ENCODE data around the gene RAPGEF4. TPM values are rescaled to one million over a fixed set of nuclear protein-coding genes. Genes with fewer than 3 reads are reported as not detected.

Gene RAPGEF4
- total and polyA plus RNA-seq, 8 donors = 3.6 to 23.7 (median 9.8) TPM; not detected in 1

GRCh38 chr2:173053043-173053699 is 317.5 kb downstream of the RAPGEF4 start:
- no peaks in the 10 kb centered on the region for H3K9me3 ChIP-seq
- no peaks in the 10 kb centered on the region for H3K27me3 ChIP-seq
- H3K36me3 ChIP-seq = no peaks in the 10 kb centered on the region
- intact Hi-C loops (cut with DNase I; ENCODE audit: low total_unique reads) = no loop called here
- DNase-seq = no peak
- peaks cover 3 to 21% (median 10%) of the 10 kb centered on the region in 4 donors for H3K4me1 ChIP-seq
- no peak overlapping the region for H3K27ac ChIP-seq
- 80 to 92% (median 90%) methylated on average over 3 of the region's 3 CpGs for WGBS, 5 donors
- H3K4me3 ChIP-seq = no peak overlapping the region
- TF ChIP-seq EP300 (IDR thresholded peaks at IDR 0.05) (no peak), POLR2AphosphoS5 (IDR thresholded peaks at IDR 0.05) (no peak), POLR2A (IDR thresholded peaks at IDR 0.05) (no peak), CTCF (IDR thresholded peaks at IDR 0.05) (no peak)

GRCh38 chr2:173054466-173054865 is 318.8 kb downstream of the RAPGEF4 start:
- 82 to 97% (median 92%) methylated on average over 3 of the region's 3 CpGs for WGBS, 5 donors
- no peak overlapping the region for H3K4me3 ChIP-seq
- TF ChIP-seq CTCF (IDR thresholded peaks at IDR 0.05) = no peak
- no peak for TF ChIP-seq EP300 (IDR thresholded peaks at IDR 0.05)
- no peak for TF ChIP-seq POLR2AphosphoS5 (IDR thresholded peaks at IDR 0.05)
- TF ChIP-seq POLR2A (IDR thresholded peaks at IDR 0.05) = no peak

GRCh38 chr2:173056705-173057364 is 321.2 kb downstream of the RAPGEF4 start:
- H3K27ac ChIP-seq = no peak overlapping the region
- no peak for DNase-seq
- H3K27me3 ChIP-seq = no peaks in the 10 kb centered on the region
- no peaks in the 10 kb centered on the region for H3K4me1 ChIP-seq
- TF ChIP-seq POLR2AphosphoS5 (IDR thresholded peaks at IDR 0.05) = no peak
- no peak for TF ChIP-seq EP300 (IDR thresholded peaks at IDR 0.05)
- no peak for TF ChIP-seq CTCF (IDR thresholded peaks at IDR 0.05)
- no peak for TF ChIP-seq POLR2A (IDR thresholded peaks at IDR 0.05)
- intact Hi-C loops (cut with DNase I; ENCODE audit: low total_unique reads) = no loop called here
- no peak overlapping the region for H3K4me3 ChIP-seq
- H3K9me3 ChIP-seq = no peaks in the 10 kb centered on the region
- no peaks in the 10 kb centered on the region for H3K36me3 ChIP-seq
- 66 to 81% (median 78%) methylated on average over 4 of the region's 4 CpGs for WGBS, 5 donors

More at GRCh38 chr2:173054466-173054865, 318.8 kb downstream of the RAPGEF4 start:
- Histone ChIP-seq H3K27ac (no peak overlapping the region), H3K4me1 (peaks cover 0 to 10% (median 3%) of the 10 kb centered on the region in 4 donors), H3K9me3 (no peaks in the 10 kb centered on the region), H3K27me3 (no peaks in the 10 kb centered on the region), H3K36me3 (no peaks in the 10 kb centered on the region)
- intact Hi-C loops (cut with DNase I; ENCODE audit: low total_unique reads) = no loop called here
- no peak for DNase-seq

GRCh38 chr2:173058097-173058496 is 322.5 kb downstream of the RAPGEF4 start:
- no peak overlapping the region for H3K4me3 ChIP-seq
- intact Hi-C loops (cut with DNase I; ENCODE audit: low total_unique reads) = no loop called here
- TF ChIP-seq CTCF (IDR thresholded peaks at IDR 0.05) (no peak), POLR2AphosphoS5 (IDR thresholded peaks at IDR 0.05) (no peak), EP300 (IDR thresholded peaks at IDR 0.05) (no peak), POLR2A (IDR thresholded peaks at IDR 0.05) (no peak)
- no peaks in the 10 kb centered on the region for H3K27me3 ChIP-seq
- DNase-seq = no peak
- H3K4me1 ChIP-seq = no peaks in the 10 kb centered on the region
- no peaks in the 10 kb centered on the region for H3K36me3 ChIP-seq
- no peak overlapping the region for H3K27ac ChIP-seq
- H3K9me3 ChIP-seq = no peaks in the 10 kb centered on the region

All from stomach (tissue), 9 donors.